Glomerular endothelial cell (primary cell): Measurements from ENCODE around the gene ANKDD1A. TPM values are rescaled to one million over a fixed set of nuclear protein-coding genes. Genes with fewer than 3 reads are reported as not detected.

Source experiments
- DNase-seq: peaks from one replicate; pipeline ENCODE4 v3.0.0-alpha.2; 2011; ENCODE audit warnings: low read depth, low spot score; ENCODE audit errors: extremely low read depth
- total RNA-seq: library from RNA; depleted of rRNA; stranded (reverse); fragments of >200 nt; gene quantifications from 2 replicates; pipeline ENCODE4 v1.2.3, GENCODE V29; 2015

The ANKDD1A gene
- 0.58 and 6.2 TPM in 2 replicates for total RNA-seq

GRCh38 chr15:64911311-64912186 is at the start of gene ANKDD1A:
ANKDD1A (plus strand) TSS chr15:64911902; CDS start chr15:64911931, 29 bp downstream.
- DNase-seq = no peak

GRCh38 chr15:64861960-64862359 is 49.7 kb upstream of the ANKDD1A start:
- no peak for DNase-seq

- no peak for DNase-seq
Observed at GRCh38 chr15:64862408-64862807, 49.3 kb upstream of the ANKDD1A start.

GRCh38 chr15:64864068-64864467 is 47.6 kb upstream of the ANKDD1A start:
- DNase-seq = no peak

GRCh38 chr15:64865126-64865997 is 46.3 kb upstream of the ANKDD1A start:
- no peak for DNase-seq

GRCh38 chr15:64865998-64866520 is 45.6 kb upstream of the ANKDD1A start:
- DNase-seq = no peak

GRCh38 chr15:64869501-64869900 is 42.2 kb upstream of the ANKDD1A start:
- no peak for DNase-seq

- no peak for DNase-seq
Observed at GRCh38 chr15:64870353-64870752, 41.3 kb upstream of the ANKDD1A start.

GRCh38 chr15:64875641-64876223 is 36.0 kb upstream of the ANKDD1A start:
- DNase-seq = no peak

GRCh38 chr15:64877435-64877834 is 34.3 kb upstream of the ANKDD1A start:
- no peak for DNase-seq

GRCh38 chr15:64878705-64879104 is 33.0 kb upstream of the ANKDD1A start:
- DNase-seq = no peak

- DNase-seq = no peak
Observed at GRCh38 chr15:64883100-64883581, 28.6 kb upstream of the ANKDD1A start.

- no peak for DNase-seq
Observed at GRCh38 chr15:64883997-64884511, 27.6 kb upstream of the ANKDD1A start.

- DNase-seq = no peak
Observed at GRCh38 chr15:64884679-64885078, 27.0 kb upstream of the ANKDD1A start.

- no peak for DNase-seq
Observed at GRCh38 chr15:64888336-64888735, 23.4 kb upstream of the ANKDD1A start.

- no peak for DNase-seq
Observed at GRCh38 chr15:64891561-64891960, 20.1 kb upstream of the ANKDD1A start.

GRCh38 chr15:64892847-64893403 is 18.8 kb upstream of the ANKDD1A start:
- DNase-seq = no peak

GRCh38 chr15:64893481-64894394 is 18.0 kb upstream of the ANKDD1A start:
- peak; percentile 87 for DNase-seq

- no peak for DNase-seq
Observed at GRCh38 chr15:64894395-64895056, 17.2 kb upstream of the ANKDD1A start.
